Activated CD8-positive, alpha-beta memory T cell treated with anti-CD3 and anti-CD28 coated beads, Interleukin-2, amount 10 ng/mL, durations not matched to agents 7 days and 5 days (primary cell): ENCODE results near the gene PHACTR2. TPM values are rescaled to one million over a fixed set of nuclear protein-coding genes. Genes with fewer than 3 reads are reported as not detected.
"Not testable (repeated sequence)": the region's sequence is repeated elsewhere in the genome, so short reads cannot be mapped to it uniquely, and the experiment has no call there.

Experiments used
- ATAC-seq: fragments of 150-1000 bp; cut with Tn5 transposase; one replicate; pipeline ENCODE4 v1.10.0; 2021; ENCODE audit warnings: moderate library complexity
- CTCF ChIA-PET: fragments of 350-600 bp; sonication (Branson Sonifier 250); formaldehyde crosslinking; loops from one replicate; lab custom pipeline; 2021; ENCODE audit warnings: antibody characterized with exemption; lab: Charles Lee
- DNase-seq: peaks from one replicate; pipeline ENCODE4 v3.0.0-alpha.2; 2020
- H3K27ac Mint-ChIP-seq: one replicate; pipeline ENCODE4 v1.8.0; 2021; ENCODE audit warnings: mild to moderate bottlenecking, mixed read lengths
- H3K27me3 Mint-ChIP-seq: one replicate; pipeline ENCODE4 v1.8.0; 2021; ENCODE audit warnings: mixed read lengths
- H3K36me3 Mint-ChIP-seq: one replicate; pipeline ENCODE4 v1.8.0; 2021; ENCODE audit warnings: mild to moderate bottlenecking, mixed read lengths
- H3K4me1 Mint-ChIP-seq: one replicate; pipeline ENCODE4 v1.8.0; 2021; ENCODE audit warnings: mixed read lengths
- H3K4me3 Mint-ChIP-seq: one replicate; pipeline ENCODE4 v1.8.0; 2021; ENCODE audit warnings: mild to moderate bottlenecking, moderate library complexity, mixed read lengths
- H3K9me3 Mint-ChIP-seq: one replicate; pipeline ENCODE4 v1.8.0; 2022; ENCODE audit warnings: low read depth, mixed read lengths
- total RNA-seq, 2 experiments: library from RNA; stranded (reverse); gene quantifications; one replicate each; pipeline ENCODE4 v1.2.3, GENCODE V29; 2021

Gene PHACTR2
- total RNA-seq, 2 experiments from 2014 or later = 24.2 to 28.0 TPM

DNA sequence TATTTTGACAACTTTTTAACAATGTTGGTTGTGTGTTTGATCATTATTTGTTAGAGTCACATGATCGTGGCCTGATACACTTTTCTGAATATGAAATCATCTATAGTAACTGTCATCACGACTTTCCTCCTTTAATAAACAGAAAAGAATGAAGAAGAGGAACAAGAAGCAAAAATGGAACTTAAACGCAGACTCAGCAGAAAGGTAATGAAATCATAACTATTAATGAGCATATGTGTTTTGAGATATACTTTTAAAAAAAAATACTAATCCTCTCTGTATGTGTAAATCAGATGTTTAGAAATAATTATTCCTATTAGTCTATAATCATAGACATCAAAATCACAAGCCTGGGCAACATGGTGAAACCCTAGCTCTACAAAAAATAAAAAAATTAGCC lies 105.3 kb downstream of the PHACTR2 start:
- Mint-ChIP-seq H3K27me3 (no peaks in the 10 kb centered on the region), H3K4me3 (no peak overlapping the region), H3K4me1 (no peaks in the 10 kb centered on the region), H3K9me3 (peaks cover 11% of the 10 kb centered on the region), H3K36me3 (peaks cover 32% of the 10 kb centered on the region), H3K27ac (no peak overlapping the region)
- ATAC-seq (no peak), DNase-seq (no peak)
- CTCF ChIA-PET = no interaction called here

DNA sequence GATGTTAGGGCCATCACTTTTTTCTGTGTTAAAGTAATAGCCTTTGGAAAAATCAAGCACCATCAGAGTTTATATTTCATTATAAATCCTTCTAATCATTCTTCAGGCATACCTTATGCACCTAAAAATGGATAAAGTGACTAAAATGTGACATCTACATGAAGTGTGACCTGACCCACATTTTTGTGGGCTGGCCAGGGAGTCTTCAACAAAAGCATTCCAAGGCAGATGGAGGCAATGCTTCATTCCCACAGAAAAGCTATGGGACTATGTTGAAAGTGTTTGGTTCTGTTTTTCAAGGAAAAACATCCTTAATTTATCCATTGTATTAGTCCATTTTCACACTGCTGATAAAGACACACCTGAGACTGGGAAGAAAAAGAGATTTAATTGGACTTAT lies 106.6 kb downstream of the PHACTR2 start:
- Mint-ChIP-seq H3K4me3 (no peak overlapping the region), H3K27ac (no peak overlapping the region), H3K27me3 (no peaks in the 10 kb centered on the region), H3K36me3 (peaks cover 25% of the 10 kb centered on the region), H3K9me3 (peaks cover 11% of the 10 kb centered on the region), H3K4me1 (no peaks in the 10 kb centered on the region)
- CTCF ChIA-PET = no interaction called here
- no peak for DNase-seq
- ATAC-seq = no peak

DNA sequence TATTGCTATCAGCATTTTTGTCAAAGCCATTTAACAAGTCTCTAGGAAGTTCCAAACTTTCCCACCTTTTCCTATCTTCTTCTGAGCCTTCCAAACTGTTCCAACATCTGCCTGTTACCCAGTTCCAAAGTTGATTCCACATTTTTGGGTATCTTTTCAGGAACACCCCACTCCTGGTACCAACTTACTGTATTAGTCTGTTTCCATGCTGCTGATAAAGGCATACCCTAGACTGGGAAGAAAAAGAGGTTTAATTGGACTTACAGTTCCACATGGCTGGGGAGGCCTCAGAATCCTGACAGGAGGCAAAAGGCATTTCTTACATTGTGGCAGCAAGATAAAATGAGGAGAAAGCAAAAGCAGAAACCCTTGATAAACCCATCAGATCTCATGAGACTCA lies 108.6 kb downstream of the PHACTR2 start:
- ATAC-seq, CTCF ChIA-PET, H3K27ac Mint-ChIP-seq, DNase-seq, H3K27me3 Mint-ChIP-seq, H3K4me1 Mint-ChIP-seq, H3K4me3 Mint-ChIP-seq: not testable (repeated sequence)
- H3K36me3 Mint-ChIP-seq = peaks cover 39% of the 10 kb centered on the region
- H3K9me3 Mint-ChIP-seq = peaks cover 14% of the 10 kb centered on the region

DNA sequence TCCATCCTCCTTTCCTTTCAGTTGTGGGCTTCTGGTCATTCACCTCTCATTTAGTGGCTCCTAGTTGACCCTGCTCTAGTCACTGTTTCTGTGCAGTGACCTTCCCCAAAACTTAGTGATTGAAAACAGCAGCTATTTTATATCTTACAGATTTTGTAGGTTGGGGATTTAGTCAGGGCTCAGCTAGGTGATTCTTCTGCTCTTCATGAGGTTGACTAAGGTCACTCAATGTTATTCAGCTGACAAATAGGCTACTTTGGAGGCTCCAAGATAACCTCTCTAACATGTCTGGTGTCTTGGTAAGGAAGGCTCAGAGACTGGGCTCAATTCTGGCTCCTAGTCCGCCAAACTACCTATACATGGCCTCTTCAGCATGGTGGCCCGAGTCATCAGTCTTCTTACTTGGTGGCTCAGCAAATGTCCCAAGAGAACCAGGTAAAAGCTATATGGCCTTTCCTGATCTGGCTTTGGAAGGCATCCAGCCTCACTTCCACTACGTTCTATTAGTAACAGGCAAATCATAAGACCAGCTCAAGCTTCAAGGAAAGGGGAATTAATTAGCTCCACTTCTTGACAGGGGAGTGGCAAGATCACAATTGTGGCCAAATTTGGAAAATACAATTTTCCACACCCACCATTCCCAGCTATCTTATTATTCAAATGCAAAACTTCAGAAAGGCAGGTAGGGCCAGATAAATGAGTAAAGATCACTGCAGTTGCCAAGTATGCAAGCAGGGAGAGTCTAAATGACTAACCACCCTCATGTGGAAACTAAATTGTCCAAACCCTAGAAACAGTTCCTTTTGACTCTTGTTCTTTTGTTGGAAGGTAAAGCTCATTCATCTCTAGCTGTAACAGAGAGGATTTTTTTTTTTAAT lies 114.9 kb downstream of the PHACTR2 start:
- H3K27me3 Mint-ChIP-seq = no peaks in the 10 kb centered on the region
- no peak for ATAC-seq
- DNase-seq = no peak
- no peak overlapping the region for H3K27ac Mint-ChIP-seq
- no peak overlapping the region for H3K4me3 Mint-ChIP-seq
- H3K36me3 Mint-ChIP-seq = peaks cover 41% of the 10 kb centered on the region
- no peaks in the 10 kb centered on the region for H3K4me1 Mint-ChIP-seq
- CTCF ChIA-PET = no interaction called here
- H3K9me3 Mint-ChIP-seq = peaks cover 3% of the 10 kb centered on the region

DNA sequence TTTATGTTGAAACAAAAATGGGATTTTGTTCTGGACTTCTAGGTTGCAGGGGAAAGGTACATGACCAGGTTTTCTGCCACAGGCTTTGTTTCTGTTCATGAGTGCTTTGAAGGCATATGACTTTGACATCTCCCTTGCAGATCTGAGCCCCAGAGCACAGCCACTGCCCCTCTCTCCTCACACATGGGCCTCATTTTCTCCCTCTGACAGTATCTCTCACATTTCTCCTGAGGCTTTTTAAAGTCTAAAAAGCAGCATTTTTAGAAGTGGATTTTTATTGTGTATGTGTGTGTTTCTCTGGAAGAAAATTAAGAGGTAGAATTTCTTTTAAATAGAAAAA lies 115.5 kb downstream of the PHACTR2 start:
- Mint-ChIP-seq H3K27ac (no peak overlapping the region), H3K36me3 (peaks cover 45% of the 10 kb centered on the region), H3K9me3 (peaks cover 3% of the 10 kb centered on the region)

DNA sequence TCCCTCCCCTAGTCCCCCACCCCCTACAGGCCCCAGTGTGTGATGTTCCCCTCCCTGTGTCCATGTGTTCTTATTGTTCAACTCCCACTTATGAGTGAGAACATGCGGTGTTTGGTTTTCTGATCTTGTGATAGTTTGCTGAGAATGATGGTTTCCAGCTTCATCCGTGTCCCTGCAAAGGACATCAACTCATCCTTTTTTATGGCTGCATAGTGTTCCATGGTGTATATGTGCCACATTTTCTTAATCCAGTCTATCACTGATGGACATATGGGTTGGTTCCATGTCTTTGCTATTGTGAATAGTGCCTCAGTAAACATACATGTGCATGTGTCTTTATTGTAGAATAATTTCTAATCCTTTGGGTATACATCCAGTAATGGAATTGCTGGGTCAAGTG lies 118.8 kb downstream of the PHACTR2 start:
- H3K4me3 Mint-ChIP-seq, CTCF ChIA-PET, H3K4me1 Mint-ChIP-seq, DNase-seq, ATAC-seq, H3K27me3 Mint-ChIP-seq, H3K9me3 Mint-ChIP-seq, H3K27ac Mint-ChIP-seq: not testable (repeated sequence)
- peaks cover 47% of the 10 kb centered on the region for H3K36me3 Mint-ChIP-seq

More for the DNA sequence above, 115.5 kb downstream of the PHACTR2 start:
- Mint-ChIP-seq H3K27me3 (no peaks in the 10 kb centered on the region), H3K4me1 (no peaks in the 10 kb centered on the region), H3K4me3 (no peak overlapping the region)
- CTCF ChIA-PET = interaction anchor here (1.1 kb wide), 1 partner anchor 24 kb away, joined by 3 read pairs; no protein-coding TSS in a partner anchor
- no peak for DNase-seq
- no peak for ATAC-seq

DNA sequence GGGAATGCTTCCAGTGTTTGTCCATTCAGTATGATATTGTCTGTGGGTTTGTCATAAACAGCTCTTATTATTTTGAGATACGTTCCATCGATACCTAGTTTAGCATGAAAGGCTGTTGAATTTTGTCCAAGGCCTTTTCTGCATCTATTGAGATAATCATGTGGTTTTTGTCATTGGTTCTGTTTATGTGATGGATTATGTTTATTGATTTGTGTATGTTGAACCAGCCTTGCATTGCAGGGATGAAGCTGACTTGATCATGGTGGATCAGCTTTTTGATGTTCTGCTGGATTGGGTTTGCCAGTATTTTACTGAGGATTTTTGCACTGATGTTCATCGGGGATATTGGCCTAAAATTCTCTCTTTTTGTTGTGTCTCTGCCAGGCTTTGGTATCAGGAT lies 120.7 kb downstream of the PHACTR2 start:
- H3K4me3 Mint-ChIP-seq, H3K4me1 Mint-ChIP-seq, H3K27me3 Mint-ChIP-seq, H3K27ac Mint-ChIP-seq, DNase-seq, ATAC-seq, CTCF ChIA-PET, H3K9me3 Mint-ChIP-seq: not testable (repeated sequence)
- H3K36me3 Mint-ChIP-seq = peaks cover 44% of the 10 kb centered on the region

DNA sequence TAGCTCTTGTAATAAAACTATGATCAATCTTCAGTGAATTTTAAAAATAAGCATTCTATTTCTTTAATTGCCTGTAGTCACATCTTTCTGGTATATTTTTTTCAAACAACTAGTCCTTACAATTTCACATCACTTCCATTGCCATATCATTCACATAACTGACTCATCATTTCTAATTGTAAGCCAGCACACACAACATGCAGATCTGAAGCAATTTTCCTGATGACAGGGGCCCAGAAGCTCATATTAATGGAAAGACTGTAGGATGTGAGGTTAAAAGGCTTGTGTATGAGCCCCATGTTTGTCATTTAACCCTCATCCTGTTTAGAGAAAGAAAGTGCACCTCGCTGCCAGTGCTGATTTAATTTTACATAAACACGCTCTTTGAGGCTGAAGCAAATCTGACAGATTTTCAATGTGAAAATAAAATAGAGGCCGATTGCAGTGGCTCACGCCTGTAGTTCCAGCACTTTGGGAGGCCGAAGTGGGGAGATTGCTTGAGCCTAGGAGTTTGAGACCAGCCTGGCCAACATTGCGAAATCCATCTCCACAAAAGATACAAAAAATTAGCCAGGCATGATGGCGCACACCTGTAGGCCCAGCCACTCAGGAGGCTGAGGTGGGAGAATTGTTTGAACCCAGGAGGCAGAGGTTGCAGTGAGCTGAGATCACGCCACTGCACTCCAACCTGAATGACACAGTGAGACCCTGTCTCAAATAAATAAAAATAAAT lies 125.2 kb downstream of the PHACTR2 start:
- no peak for DNase-seq
- CTCF ChIA-PET = no interaction called here
- peaks cover 2% of the 10 kb centered on the region for H3K9me3 Mint-ChIP-seq
- H3K27ac Mint-ChIP-seq = no peak overlapping the region
- H3K4me3 Mint-ChIP-seq = no peak overlapping the region
- H3K27me3 Mint-ChIP-seq = no peaks in the 10 kb centered on the region
- H3K4me1 Mint-ChIP-seq = peaks cover 18% of the 10 kb centered on the region
- peaks cover 36% of the 10 kb centered on the region for H3K36me3 Mint-ChIP-seq
- no peak for ATAC-seq

DNA sequence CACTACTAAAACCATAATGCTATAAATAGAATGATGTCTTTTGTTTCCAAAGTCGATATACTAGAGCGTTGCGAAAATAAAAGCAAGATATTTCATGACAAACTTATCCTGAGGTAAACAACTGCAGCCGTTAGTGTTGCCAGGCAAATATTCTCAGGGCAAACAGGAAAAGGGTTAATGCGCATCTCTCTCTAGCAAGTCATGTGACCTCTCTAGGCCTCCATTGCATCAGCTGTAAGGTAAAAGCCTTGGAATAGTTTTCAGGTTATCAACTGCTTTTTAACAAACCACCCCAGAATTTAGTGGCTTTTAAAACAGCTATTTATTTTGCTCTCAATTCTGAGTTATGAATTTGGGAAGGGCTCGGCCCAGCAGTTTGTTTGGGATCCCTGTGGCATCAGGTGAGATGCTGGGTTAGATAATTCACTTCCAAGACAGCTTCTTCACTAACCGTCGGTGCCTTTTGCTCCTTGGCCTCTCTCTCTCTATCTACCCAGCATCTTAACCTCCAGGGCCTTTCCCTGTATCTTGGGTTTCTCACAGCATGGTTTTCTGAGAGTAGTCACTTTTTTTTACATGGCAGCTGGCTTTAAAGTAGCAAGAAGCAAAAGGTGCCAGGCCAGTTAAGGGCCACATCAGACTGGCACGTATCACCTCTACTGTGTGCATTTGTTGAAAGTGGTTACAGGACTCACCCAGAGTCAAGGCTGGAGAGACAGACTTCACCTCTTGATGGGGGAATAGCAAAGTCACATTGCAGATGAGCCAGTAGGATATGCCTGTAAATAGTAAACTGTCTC lies 126.2 kb downstream of the PHACTR2 start:
- Mint-ChIP-seq H3K9me3 (peaks cover 2% of the 10 kb centered on the region), H3K36me3 (peaks cover 30% of the 10 kb centered on the region), H3K4me3 (no peak overlapping the region), H3K4me1 (peaks cover 18% of the 10 kb centered on the region), H3K27me3 (no peaks in the 10 kb centered on the region), H3K27ac (no peak overlapping the region)
- CTCF ChIA-PET = no interaction called here
- ATAC-seq = no peak
- DNase-seq = no peak

DNA sequence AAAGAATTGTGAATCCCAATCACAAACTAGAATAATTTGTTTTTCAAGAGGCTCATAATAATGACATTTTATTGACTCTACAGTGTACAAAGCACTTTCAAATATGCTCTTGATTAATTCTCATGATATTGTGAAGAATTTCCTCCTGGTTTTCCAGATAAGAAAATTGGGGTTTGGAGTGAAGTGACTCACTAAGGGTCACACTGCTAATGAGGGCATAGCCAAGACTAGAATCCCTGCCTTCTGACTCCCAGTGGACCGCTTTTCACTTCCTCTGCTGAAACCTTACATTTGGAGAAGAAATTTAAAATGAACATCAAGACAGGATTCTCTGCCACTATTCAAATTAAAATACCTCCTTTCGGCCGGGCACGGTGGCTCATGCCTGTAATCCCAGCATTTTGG lies 127.1 kb downstream of the PHACTR2 start:
- H3K27me3 Mint-ChIP-seq = no peaks in the 10 kb centered on the region
- no peak for DNase-seq
- CTCF ChIA-PET = no interaction called here
- H3K27ac Mint-ChIP-seq = no peak overlapping the region
- no peaks in the 10 kb centered on the region for H3K9me3 Mint-ChIP-seq
- H3K36me3 Mint-ChIP-seq = peaks cover 26% of the 10 kb centered on the region
- ATAC-seq = no peak
- H3K4me3 Mint-ChIP-seq = no peak overlapping the region
- H3K4me1 Mint-ChIP-seq = peaks cover 18% of the 10 kb centered on the region

DNA sequence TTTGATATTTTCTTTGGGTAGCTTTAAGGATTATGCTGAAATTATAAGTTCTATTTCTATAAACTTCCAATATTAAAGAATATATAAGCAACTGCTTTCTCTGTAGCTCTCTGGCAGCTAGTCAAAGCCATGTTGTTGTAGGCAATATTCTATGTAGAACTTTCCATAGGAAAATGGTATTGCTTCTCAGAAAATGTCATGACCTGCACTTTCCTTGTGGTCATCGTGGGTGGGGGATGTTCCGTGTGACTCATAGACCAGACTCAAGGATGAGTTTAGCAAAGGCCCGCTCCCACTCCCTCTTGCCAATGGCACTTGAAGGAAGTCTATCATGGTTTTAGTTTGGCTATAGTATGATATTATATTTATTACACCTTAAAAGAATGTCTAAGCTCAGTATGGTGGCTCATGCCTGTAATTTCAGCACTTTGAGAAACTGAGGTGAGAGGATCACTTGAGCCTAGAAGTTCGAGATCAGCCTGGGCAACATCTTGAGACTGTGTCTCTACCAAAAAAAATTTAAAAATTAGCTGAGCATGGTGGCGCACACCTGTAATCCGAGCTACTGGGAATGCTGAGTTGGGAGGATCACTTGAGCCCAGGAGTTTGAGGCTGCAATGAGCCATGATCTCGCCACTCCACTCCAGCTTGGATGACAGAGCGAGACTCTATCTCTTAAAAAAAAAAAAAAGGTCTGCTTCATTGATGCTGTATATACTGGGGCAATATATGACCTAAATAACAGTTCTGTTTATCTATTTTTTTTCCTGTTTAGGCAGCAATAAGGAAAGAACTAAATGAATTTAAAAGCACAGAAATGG lies 128.7 kb downstream of the PHACTR2 start:
- Mint-ChIP-seq H3K4me1 (peaks cover 18% of the 10 kb centered on the region), H3K36me3 (peaks cover 17% of the 10 kb centered on the region)

DNA sequence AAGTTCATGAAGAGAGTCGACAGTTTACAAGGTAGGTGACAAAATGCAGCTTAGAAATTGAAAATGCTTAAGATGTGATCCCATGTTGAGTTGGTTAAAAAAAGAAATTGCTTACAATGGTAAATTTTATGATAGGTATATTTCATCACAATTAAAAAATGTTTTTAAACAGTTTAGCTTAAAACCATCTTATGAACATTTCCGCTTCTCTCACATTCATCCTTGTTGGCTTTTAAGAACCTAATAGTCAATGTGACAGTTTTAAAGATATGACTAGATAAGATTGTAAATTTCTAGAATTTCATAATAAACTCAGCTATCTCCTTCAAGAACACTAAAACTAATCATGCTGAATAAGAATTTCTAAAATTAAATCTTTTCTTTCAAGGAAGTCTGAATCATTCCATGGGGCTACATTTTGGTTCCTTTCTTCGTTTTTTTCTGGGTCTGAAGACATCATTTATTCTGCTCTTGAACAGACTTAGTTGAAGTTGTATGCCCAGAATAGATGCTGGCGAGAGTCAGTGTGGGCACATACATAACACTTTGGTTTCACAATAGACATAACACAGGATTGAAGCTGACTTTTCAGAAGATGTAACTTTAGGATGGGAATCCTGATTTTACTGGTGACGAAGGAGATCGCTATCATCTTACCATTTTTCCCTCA lies 129.5 kb downstream of the PHACTR2 start:
- no peak overlapping the region for H3K4me3 Mint-ChIP-seq
- H3K4me1 Mint-ChIP-seq = peaks cover 18% of the 10 kb centered on the region
- CTCF ChIA-PET = interaction anchor here (1.4 kb wide), 1 partner anchor 15 kb away, joined by 3 read pairs; no protein-coding TSS in a partner anchor
- H3K9me3 Mint-ChIP-seq = no peaks in the 10 kb centered on the region
- ATAC-seq (no peak), DNase-seq (no peak)
- H3K27me3 Mint-ChIP-seq = no peaks in the 10 kb centered on the region
- peaks cover 12% of the 10 kb centered on the region for H3K36me3 Mint-ChIP-seq
- H3K27ac Mint-ChIP-seq = no peak overlapping the region

More for the DNA sequence above, 128.7 kb downstream of the PHACTR2 start:
- peak; percentile 49 for ATAC-seq
- Mint-ChIP-seq H3K27me3 (no peaks in the 10 kb centered on the region), H3K4me3 (no peak overlapping the region), H3K27ac (no peak overlapping the region), H3K9me3 (no peaks in the 10 kb centered on the region)
- CTCF ChIA-PET = interaction anchor here (0.8 to 1.4 kb wide), 2 partner anchors 16 to 19 kb away, joined by 3 read pairs; no protein-coding TSS in a partner anchor
- DNase-seq = peak; percentile 67
